NCI-H2227 treated with DMSO at 0.1 percent for 48 hours (cell line): ENCODE measurements around the gene TTBK1.

ENCODE experiments used
- DNase-seq: peaks from one replicate; lab custom pipeline; 2025; lab: John Stamatoyannopoulos, UW

Gene TTBK1

GRCh38 chr6:43304882-43305281, 61.6 kb downstream of the TTBK1 start:
- no peak for DNase-seq

GRCh38 chr6:43306086-43306485, 62.8 kb downstream of the TTBK1 start:
- DNase-seq, result no peak

- DNase-seq, result no peak
These were observed 64.3 kb downstream of the TTBK1 start for GRCh38 chr6:43307451-43308100.

- DNase-seq, result peak; percentile 7
These were observed 65.1 kb downstream of the TTBK1 start, which contains the start of gene CRIP3 for GRCh38 chr6:43308101-43308989. Gene CRIP3, minus strand, starts transcription at chr6:43308826. Its CDS starts 34 bp downstream, at chr6:43308792.

GRCh38 chr6:43308990-43309477, 65.8 kb downstream of the TTBK1 start:
- DNase-seq, result no peak

GRCh38 chr6:43310134-43310533, 66.9 kb downstream of the TTBK1 start:
- DNase-seq, result no peak

GRCh38 chr6:43310624-43311023, 67.3 kb downstream of the TTBK1 start:
- no peak for DNase-seq

- DNase-seq, result no peak
These were observed 68.4 kb downstream of the TTBK1 start for GRCh38 chr6:43311666-43312065.

GRCh38 chr6:43313813-43314212, 70.5 kb downstream of the TTBK1 start:
- no peak for DNase-seq

GRCh38 chr6:43318011-43318410, 74.7 kb downstream of the TTBK1 start:
- no peak for DNase-seq

GRCh38 chr6:43325876-43326275, 82.6 kb downstream of the TTBK1 start:
- no peak for DNase-seq

GRCh38 chr6:43328528-43328927, 85.2 kb downstream of the TTBK1 start:
- DNase-seq, result no peak

GRCh38 chr6:43331470-43331869, 88.2 kb downstream of the TTBK1 start:
- DNase-seq, result no peak

- DNase-seq, result no peak
These were observed 88.6 kb downstream of the TTBK1 start for GRCh38 chr6:43331891-43332290.

GRCh38 chr6:43334466-43335095, 91.3 kb downstream of the TTBK1 start:
- peak; percentile 35 for DNase-seq

GRCh38 chr6:43335469-43335868, 92.2 kb downstream of the TTBK1 start:
- no peak for DNase-seq

- no peak for DNase-seq
These were observed 93.1 kb downstream of the TTBK1 start for GRCh38 chr6:43336382-43336781.
